Measurements from ENCODE around the gene NUP107. TPM values are rescaled to one million over a fixed set of nuclear protein-coding genes. Genes with fewer than 3 reads are reported as not detected.

Gene NUP107
- total and polyA plus RNA-seq, 7 donors = 6.0 to 34.3 (median 24.2) TPM

- no peak for TF ChIP-seq EP300 (IDR thresholded peaks at IDR 0.05)
- no peak for TF ChIP-seq POLR2AphosphoS5 (IDR thresholded peaks at IDR 0.05)
- no peak for TF ChIP-seq POLR2A (IDR thresholded peaks at IDR 0.05)
- no peak for TF ChIP-seq CTCF (IDR thresholded peaks at IDR 0.05)
- Histone ChIP-seq H3K27me3 (no peaks in the 10 kb centered on the region), H3K27ac (peak overlapping the region in 2 of 4 donors; percentile 28 to 33), H3K4me1 (peaks cover 0 to 80% (median 56%) of the 10 kb centered on the region in 4 donors), H3K4me3 (no peak overlapping the region), H3K9me3 (no peaks in the 10 kb centered on the region), H3K36me3 (peaks cover 0 to 3% (median 0%) of the 10 kb centered on the region in 4 donors)
- 37 to 69% methylated on average over 5 of the region's 5 CpGs for WGBS, 2 donors
- intact Hi-C loops (cut with DNase I) = no loop called here
- DNase-seq = no peak
These were observed 45.6 kb upstream of the NUP107 start for GRCh38 chr12:68641138-68641537.

GRCh38 chr12:68646484-68646883 is 40.3 kb upstream of the NUP107 start:
- Histone ChIP-seq H3K4me1 (peaks cover 0 to 71% (median 26%) of the 10 kb centered on the region in 4 donors), H3K4me3 (no peak overlapping the region), H3K27ac (no peak overlapping the region), H3K36me3 (peaks cover 0 to 25% (median 8%) of the 10 kb centered on the region in 4 donors), H3K9me3 (no peaks in the 10 kb centered on the region), H3K27me3 (no peaks in the 10 kb centered on the region)
- DNase-seq = no peak
- intact Hi-C loops (cut with DNase I) = no loop called here
- WGBS, 2 donors = 94 to 96% methylated on average over 5 of the region's 5 CpGs
- TF ChIP-seq EP300 (IDR thresholded peaks at IDR 0.05) (no peak), POLR2AphosphoS5 (IDR thresholded peaks at IDR 0.05) (no peak), CTCF (IDR thresholded peaks at IDR 0.05) (no peak), POLR2A (IDR thresholded peaks at IDR 0.05) (no peak)

GRCh38 chr12:68647507-68647906 is 39.3 kb upstream of the NUP107 start:
- TF ChIP-seq EP300 (IDR thresholded peaks at IDR 0.05) (no peak), CTCF (IDR thresholded peaks at IDR 0.05) (no peak), POLR2AphosphoS5 (IDR thresholded peaks at IDR 0.05) (no peak), POLR2A (IDR thresholded peaks at IDR 0.05) (no peak)
- Histone ChIP-seq H3K9me3 (no peaks in the 10 kb centered on the region), H3K27me3 (no peaks in the 10 kb centered on the region), H3K4me1 (peaks cover 0 to 61% (median 25%) of the 10 kb centered on the region in 4 donors), H3K27ac (peak overlapping the region in 2 of 4 donors; percentile 39 to 47), H3K36me3 (peaks cover 0 to 34% (median 16%) of the 10 kb centered on the region in 4 donors), H3K4me3 (no peak overlapping the region)
- intact Hi-C loops (cut with DNase I) = no loop called here
- no peak for DNase-seq
- WGBS, 2 donors = 82 to 84% methylated on average over 1 of the region's 1 CpG

GRCh38 chr12:68648179-68648578 is 38.6 kb upstream of the NUP107 start:
- no peaks in the 10 kb centered on the region for H3K9me3 ChIP-seq
- TF ChIP-seq EP300 (IDR thresholded peaks at IDR 0.05) = no peak
- no peak for TF ChIP-seq POLR2A (IDR thresholded peaks at IDR 0.05)
- no peak for TF ChIP-seq POLR2AphosphoS5 (IDR thresholded peaks at IDR 0.05)
- no peak for TF ChIP-seq CTCF (IDR thresholded peaks at IDR 0.05)
- H3K27ac ChIP-seq = peak overlapping the region in 2 of 4 donors; percentile 39 to 47
- 57 to 65% methylated on average over 3 of the region's 3 CpGs for WGBS, 2 donors
- H3K4me3 ChIP-seq = no peak overlapping the region
- H3K4me1 ChIP-seq = peaks cover 0 to 55% (median 21%) of the 10 kb centered on the region in 4 donors
- intact Hi-C loops (cut with DNase I) = no loop called here
- no peaks in the 10 kb centered on the region for H3K27me3 ChIP-seq
- DNase-seq = no peak
- H3K36me3 ChIP-seq = peaks cover 0 to 41% (median 21%) of the 10 kb centered on the region in 4 donors

Measured in sigmoid colon (tissue), 7 donors.